NOMO-1 treated with dmso at 0.1 percent for 144 hours (cell line): Measurements from ENCODE around the gene ADCY5.

Experiments
- DNase-seq: peaks from one replicate; lab custom pipeline; 2025; ENCODE audit not compliant: unreplicated experiment; lab: John Stamatoyannopoulos, UW

The ADCY5 gene

GRCh38 chr3:123431007-123431657, 17.8 kb downstream of the ADCY5 start:
- DNase-seq: no peak

GRCh38 chr3:123430266-123430665, 18.6 kb downstream of the ADCY5 start:
- no peak for DNase-seq

GRCh38 chr3:123429362-123430125, 19.3 kb downstream of the ADCY5 start:
- DNase-seq: no peak

GRCh38 chr3:123424999-123425712, 23.7 kb downstream of the ADCY5 start:
- no peak for DNase-seq

GRCh38 chr3:123424321-123424998, 24.4 kb downstream of the ADCY5 start:
- DNase-seq: no peak

- no peak for DNase-seq
Observed at GRCh38 chr3:123423806-123424205, 25.1 kb downstream of the ADCY5 start.

- DNase-seq: no peak
Observed at GRCh38 chr3:123423031-123423430, 25.9 kb downstream of the ADCY5 start.

GRCh38 chr3:123422457-123422856, 26.4 kb downstream of the ADCY5 start:
- no peak for DNase-seq

GRCh38 chr3:123421353-123422174, 27.3 kb downstream of the ADCY5 start:
- no peak for DNase-seq

GRCh38 chr3:123420416-123420968, 28.4 kb downstream of the ADCY5 start:
- DNase-seq: no peak

- DNase-seq: no peak
Observed at GRCh38 chr3:123419850-123420297, 29.0 kb downstream of the ADCY5 start.

- no peak for DNase-seq
Observed at GRCh38 chr3:123419181-123419849, 29.6 kb downstream of the ADCY5 start.

GRCh38 chr3:123416647-123417046, 32.2 kb downstream of the ADCY5 start:
- DNase-seq: no peak

GRCh38 chr3:123416173-123416572, 32.7 kb downstream of the ADCY5 start:
- DNase-seq: no peak

GRCh38 chr3:123414973-123415775, 33.7 kb downstream of the ADCY5 start:
- DNase-seq: no peak

- DNase-seq: no peak
Observed at GRCh38 chr3:123412811-123413604, 35.9 kb downstream of the ADCY5 start.

GRCh38 chr3:123412076-123412475, 36.8 kb downstream of the ADCY5 start:
- DNase-seq: no peak
